GM19467 (cell line): Measurements from ENCODE around the gene DZIP3.
A peak's percentile ranks its signal among the peaks of the same experiment; 100 is the strongest.

ENCODE experiments used
- ATAC-seq: cut with Tn5 transposase; IDR thresholded peaks from one replicate; pipeline ENCODE4 v1.9.1; 2021; ENCODE audit warnings: mild to moderate bottlenecking, moderate library complexity; ENCODE audit not compliant: unreplicated experiment

DZIP3 gene

GRCh38 chr3:108589081-108589997 lies at the start of gene DZIP3, which contains the start of gene CIP2A:
DZIP3 (plus strand) TSS chr3:108589722; CDS start chr3:108605407, 15,685 bp downstream.
CIP2A (minus strand) TSS chr3:108589438; CDS start chr3:108589375, 63 bp downstream.
- ATAC-seq = peak; percentile 96

GRCh38 chr3:108546247-108546646 lies 43.3 kb upstream of the DZIP3 start:
- no peak for ATAC-seq

- ATAC-seq = no peak
Observed at GRCh38 chr3:108546692-108547091, 42.8 kb upstream of the DZIP3 start.

- no peak for ATAC-seq
Observed at GRCh38 chr3:108548304-108548703, 41.2 kb upstream of the DZIP3 start.

GRCh38 chr3:108548886-108549285 lies 40.6 kb upstream of the DZIP3 start:
- no peak for ATAC-seq

- no peak for ATAC-seq
Observed at GRCh38 chr3:108552267-108553159, 37.0 kb upstream of the DZIP3 start.

GRCh38 chr3:108554229-108554628 lies 35.3 kb upstream of the DZIP3 start:
- ATAC-seq = no peak

- ATAC-seq = no peak
Observed at GRCh38 chr3:108554913-108555571, 34.5 kb upstream of the DZIP3 start.

GRCh38 chr3:108555966-108556581 lies 33.4 kb upstream of the DZIP3 start:
- no peak for ATAC-seq

GRCh38 chr3:108562565-108562964 lies 27.0 kb upstream of the DZIP3 start:
- no peak for ATAC-seq

GRCh38 chr3:108564564-108564963 lies 25.0 kb upstream of the DZIP3 start:
- ATAC-seq = no peak

- ATAC-seq = no peak
Observed at GRCh38 chr3:108565506-108565905, 24.0 kb upstream of the DZIP3 start.

- no peak for ATAC-seq
Observed at GRCh38 chr3:108566599-108566998, 22.9 kb upstream of the DZIP3 start.

- no peak for ATAC-seq
Observed at GRCh38 chr3:108569336-108569735, 20.2 kb upstream of the DZIP3 start.

- no peak for ATAC-seq
Observed at GRCh38 chr3:108578064-108578463, 11.5 kb upstream of the DZIP3 start.

- ATAC-seq = no peak
Observed at GRCh38 chr3:108588601-108589000, 921 bp upstream of the DZIP3 start.

GRCh38 chr3:108589998-108590323 lies 439 bp downstream of the DZIP3 start:
- no peak for ATAC-seq

GRCh38 chr3:108590460-108590859 lies 938 bp downstream of the DZIP3 start:
- ATAC-seq = no peak

- no peak for ATAC-seq
Observed at GRCh38 chr3:108595321-108595720, 5.8 kb downstream of the DZIP3 start.

- ATAC-seq = no peak
Observed at GRCh38 chr3:108598375-108598774, 8.9 kb downstream of the DZIP3 start.
